ENCODE measurements around the gene RASA2.

DNA sequence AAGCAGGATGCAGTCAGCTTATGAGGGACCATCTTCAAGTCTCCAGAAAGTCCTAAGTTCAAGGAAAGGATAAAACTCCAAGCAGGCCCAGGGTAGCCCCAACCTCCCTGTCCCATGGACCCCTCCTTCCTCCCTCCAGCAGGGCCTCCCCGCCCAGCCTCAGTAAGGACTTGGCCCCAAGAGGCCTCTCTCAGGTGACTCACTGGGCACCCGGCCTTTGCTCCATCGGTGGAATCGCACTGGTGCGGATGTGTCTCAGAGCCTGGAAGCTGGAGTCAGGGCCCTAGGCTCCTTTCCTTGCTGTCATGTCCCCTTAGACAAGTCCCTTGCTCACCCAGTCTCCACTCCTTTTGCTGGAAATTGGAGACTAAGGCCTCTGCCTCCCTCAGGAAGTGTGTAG, 136.9 kb downstream of the RASA2 start:
- TF ChIP-seq, protein P1, sequence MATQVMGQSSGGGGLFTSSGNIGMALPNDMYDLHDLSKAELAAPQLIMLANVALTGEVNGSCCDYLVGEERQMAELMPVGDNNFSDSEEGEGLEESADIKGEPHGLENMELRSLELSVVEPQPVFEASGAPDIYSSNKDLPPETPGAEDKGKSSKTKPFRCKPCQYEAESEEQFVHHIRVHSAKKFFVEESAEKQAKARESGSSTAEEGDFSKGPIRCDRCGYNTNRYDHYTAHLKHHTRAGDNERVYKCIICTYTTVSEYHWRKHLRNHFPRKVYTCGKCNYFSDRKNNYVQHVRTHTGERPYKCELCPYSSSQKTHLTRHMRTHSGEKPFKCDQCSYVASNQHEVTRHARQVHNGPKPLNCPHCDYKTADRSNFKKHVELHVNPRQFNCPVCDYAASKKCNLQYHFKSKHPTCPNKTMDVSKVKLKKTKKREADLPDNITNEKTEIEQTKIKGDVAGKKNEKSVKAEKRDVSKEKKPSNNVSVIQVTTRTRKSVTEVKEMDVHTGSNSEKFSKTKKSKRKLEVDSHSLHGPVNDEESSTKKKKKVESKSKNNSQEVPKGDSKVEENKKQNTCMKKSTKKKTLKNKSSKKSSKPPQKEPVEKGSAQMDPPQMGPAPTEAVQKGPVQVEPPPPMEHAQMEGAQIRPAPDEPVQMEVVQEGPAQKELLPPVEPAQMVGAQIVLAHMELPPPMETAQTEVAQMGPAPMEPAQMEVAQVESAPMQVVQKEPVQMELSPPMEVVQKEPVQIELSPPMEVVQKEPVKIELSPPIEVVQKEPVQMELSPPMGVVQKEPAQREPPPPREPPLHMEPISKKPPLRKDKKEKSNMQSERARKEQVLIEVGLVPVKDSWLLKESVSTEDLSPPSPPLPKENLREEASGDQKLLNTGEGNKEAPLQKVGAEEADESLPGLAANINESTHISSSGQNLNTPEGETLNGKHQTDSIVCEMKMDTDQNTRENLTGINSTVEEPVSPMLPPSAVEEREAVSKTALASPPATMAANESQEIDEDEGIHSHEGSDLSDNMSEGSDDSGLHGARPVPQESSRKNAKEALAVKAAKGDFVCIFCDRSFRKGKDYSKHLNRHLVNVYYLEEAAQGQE (IDR thresholded peaks at IDR 0.05) = no peak
- TF ChIP-seq JUND (IDR thresholded peaks at IDR 0.05) = no peak
